K562 (cell line): ENCODE results near the gene PRKAR2B.
A peak's percentile ranks its signal among the peaks of the same experiment; 100 is the strongest.

Source experiments
- BRCA1 ChIP-seq, 2 experiments: fragments of 450-650 bp in 1 of 2; sonication (generic) in 1 of 2; formaldehyde crosslinking in 1 of 2; IDR thresholded peaks; 2 replicates each; pipeline versions ENCODE4 v1.5.0 to v1.6.1; 2017 to 2020; ENCODE audit warnings: mild to moderate bottlenecking in 1 of 2, missing genetic modification reagents in 1 of 2
- EZH2 ChIP-seq: IDR thresholded peaks from 2 replicates; pipeline ENCODE4 v1.6.1; 2012; ENCODE audit warnings: low read depth, mild to moderate bottlenecking, inconsistent platforms, low read length, borderline replicate concordance
- SOX6 ChIP-seq: fragments of 450-650 bp; IDR thresholded peaks from 2 replicates; pipeline ENCODE4 v1.6.1; 2014; ENCODE audit warnings: mild to moderate bottlenecking
- TAF1 ChIP-seq: IDR thresholded peaks from 2 replicates; pipeline ENCODE4 v1.6.1; 2011; ENCODE audit warnings: mild to moderate bottlenecking, low read length, moderate library complexity; ENCODE audit not compliant: insufficient read depth, control insufficient read depth, severe bottlenecking; ENCODE audit errors: extremely low read depth
- ZBED1 ChIP-seq: IDR thresholded peaks from 2 replicates; pipeline ENCODE4 v1.6.1; 2014
- ZBTB40 ChIP-seq, 2 experiments: fragments of 450-650 bp in 1 of 2; sonication (generic) in 1 of 2; formaldehyde crosslinking in 1 of 2; IDR thresholded peaks; 2 replicates each; pipeline versions ENCODE4 v1.7.1 to v1.9.0; 2016 to 2022; ENCODE audit warnings: inconsistent platforms in 1 of 2, mild to moderate bottlenecking in 1 of 2, missing genetic modification reagents in 1 of 2
- ZNF561 ChIP-seq: fragments of 450-650 bp; formaldehyde crosslinking; conservative IDR thresholded peaks from 2 replicates; pipeline ENCODE4 v1.4.0; 2020; ENCODE audit warnings: mild to moderate bottlenecking, moderate library complexity
- TF ChIP-seq, protein P1 (sequence below): fragments of 250-450 bp; sonication (Bioruptor Pico); IDR thresholded peaks from 2 replicates; pipeline ENCODE4 v1.5.0; 2022; ENCODE audit warnings: mild to moderate bottlenecking
- TF ChIP-seq, protein P2 (sequence below), 3 experiments: IDR thresholded peaks in 2 of 3; conservative IDR thresholded peaks in 1 of 3; 2 replicates each; pipeline ENCODE4 v1.5.1; 2011 to 2012; ENCODE audit warnings: low read length in 3 of 3, mild to moderate bottlenecking in 3 of 3, control low read depth in 2 of 3, improper control_type of control experiment in 1 of 3, inconsistent platforms in 1 of 3, low read depth in 1 of 3, mixed read lengths in 1 of 3, moderate library complexity in 1 of 3; ENCODE audit not compliant: insufficient read depth in 2 of 3

GRCh38 chr7:107017965-107018719 lies 26.4 kb upstream of the PRKAR2B start:
- TF ChIP-seq, protein P1, sequence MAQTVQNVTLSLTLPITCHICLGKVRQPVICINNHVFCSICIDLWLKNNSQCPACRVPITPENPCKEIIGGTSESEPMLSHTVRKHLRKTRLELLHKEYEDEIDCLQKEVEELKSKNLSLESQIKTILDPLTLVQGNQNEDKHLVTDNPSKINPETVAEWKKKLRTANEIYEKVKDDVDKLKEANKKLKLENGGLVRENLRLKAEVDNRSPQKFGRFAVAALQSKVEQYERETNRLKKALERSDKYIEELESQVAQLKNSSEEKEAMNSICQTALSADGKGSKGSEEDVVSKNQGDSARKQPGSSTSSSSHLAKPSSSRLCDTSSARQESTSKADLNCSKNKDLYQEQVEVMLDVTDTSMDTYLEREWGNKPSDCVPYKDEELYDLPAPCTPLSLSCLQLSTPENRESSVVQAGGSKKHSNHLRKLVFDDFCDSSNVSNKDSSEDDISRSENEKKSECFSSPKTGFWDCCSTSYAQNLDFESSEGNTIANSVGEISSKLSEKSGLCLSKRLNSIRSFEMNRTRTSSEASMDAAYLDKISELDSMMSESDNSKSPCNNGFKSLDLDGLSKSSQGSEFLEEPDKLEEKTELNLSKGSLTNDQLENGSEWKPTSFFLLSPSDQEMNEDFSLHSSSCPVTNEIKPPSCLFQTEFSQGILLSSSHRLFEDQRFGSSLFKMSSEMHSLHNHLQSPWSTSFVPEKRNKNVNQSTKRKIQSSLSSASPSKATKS (CRISPR knock-in tag): no peak
- no peak for TF ChIP-seq EZH2
- TF ChIP-seq BRCA1 (IDR thresholded peaks at IDR 0.05): no peak
- TF ChIP-seq BRCA1 (CRISPR knock-in tag; IDR thresholded peaks at IDR 0.05): no peak
- no peak for TF ChIP-seq ZBED1
- TF ChIP-seq SOX6: peak; percentile 59
- TF ChIP-seq, protein P2, sequence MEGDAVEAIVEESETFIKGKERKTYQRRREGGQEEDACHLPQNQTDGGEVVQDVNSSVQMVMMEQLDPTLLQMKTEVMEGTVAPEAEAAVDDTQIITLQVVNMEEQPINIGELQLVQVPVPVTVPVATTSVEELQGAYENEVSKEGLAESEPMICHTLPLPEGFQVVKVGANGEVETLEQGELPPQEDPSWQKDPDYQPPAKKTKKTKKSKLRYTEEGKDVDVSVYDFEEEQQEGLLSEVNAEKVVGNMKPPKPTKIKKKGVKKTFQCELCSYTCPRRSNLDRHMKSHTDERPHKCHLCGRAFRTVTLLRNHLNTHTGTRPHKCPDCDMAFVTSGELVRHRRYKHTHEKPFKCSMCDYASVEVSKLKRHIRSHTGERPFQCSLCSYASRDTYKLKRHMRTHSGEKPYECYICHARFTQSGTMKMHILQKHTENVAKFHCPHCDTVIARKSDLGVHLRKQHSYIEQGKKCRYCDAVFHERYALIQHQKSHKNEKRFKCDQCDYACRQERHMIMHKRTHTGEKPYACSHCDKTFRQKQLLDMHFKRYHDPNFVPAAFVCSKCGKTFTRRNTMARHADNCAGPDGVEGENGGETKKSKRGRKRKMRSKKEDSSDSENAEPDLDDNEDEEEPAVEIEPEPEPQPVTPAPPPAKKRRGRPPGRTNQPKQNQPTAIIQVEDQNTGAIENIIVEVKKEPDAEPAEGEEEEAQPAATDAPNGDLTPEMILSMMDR (IDR thresholded peaks at IDR 0.05 in 2 of 3, conservative IDR thresholded peaks at IDR 0.05 in 1 of 3; ENCODE audit: insufficient read depth in 2 of 3, low read depth in 1 of 3, low read length in 3 of 3): no peak
- no peak for TF ChIP-seq TAF1
- no peak for TF ChIP-seq ZNF561 (CRISPR knock-in tag)
- TF ChIP-seq ZBTB40 (IDR thresholded peaks at IDR 0.05): no peak
- no peak for TF ChIP-seq ZBTB40 (CRISPR knock-in tag; IDR thresholded peaks at IDR 0.05)
